ENCODE results near the gene C4A. TPM values are rescaled to one million over a fixed set of nuclear protein-coding genes. Genes with fewer than 3 reads are reported as not detected.
"Not testable (repeated sequence)": the region's sequence is repeated elsewhere in the genome, so short reads cannot be mapped to it uniquely, and the experiment has no call there.

The C4A gene
- total RNA-seq, 2 experiments from 2014 or later: 2.9 to 4.8 TPM

DNA sequence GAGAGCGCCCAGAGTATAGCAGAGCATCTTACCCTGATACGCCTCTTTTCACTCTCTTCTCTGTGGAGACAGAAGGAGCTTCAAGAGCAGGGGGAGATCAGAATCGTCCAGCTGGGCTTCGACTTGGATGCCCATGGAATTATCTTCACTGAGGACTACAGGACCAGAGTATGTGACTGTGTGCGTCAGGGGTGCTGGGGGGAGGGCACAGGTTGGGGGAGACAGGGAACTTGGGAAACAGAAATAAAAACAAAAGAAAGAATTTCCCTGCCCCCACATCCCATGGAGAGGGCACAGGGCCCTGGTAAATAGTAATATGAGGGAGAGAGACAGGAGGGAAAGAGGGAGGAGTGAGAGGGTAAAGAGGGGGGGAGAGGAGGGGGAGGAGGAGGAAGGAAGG lies 3.0 kb upstream of the C4A start:
- Histone ChIP-seq H3K4me2 (ENCODE audit: low read length) (no peak overlapping the region), H3K9me3 (ENCODE audit: low read length) (no peaks in the 10 kb centered on the region), H3K27ac (ENCODE audit: low read depth, low read length, poor library complexity, severe bottlenecking) (no peak overlapping the region), H3K4me3 (ENCODE audit: low read depth, low read length, poor library complexity, severe bottlenecking) (no peak overlapping the region), H3K36me3 (ENCODE audit: insufficient read depth, low read length) (no peaks in the 10 kb centered on the region; the same call in 1 of the 2 replicates), H4K20me1 (ENCODE audit: insufficient read depth, low read length) (no peaks in the 10 kb centered on the region), H3K4me1 (ENCODE audit: insufficient read depth, low read length, poor library complexity, severe bottlenecking) (no peaks in the 10 kb centered on the region), H2AFZ (ENCODE audit: low read length) (no peak overlapping the region), H3K9me2 (ENCODE audit: insufficient read depth, low read length) (no peaks in the 10 kb centered on the region), H3K79me2 (ENCODE audit: insufficient read depth, low read depth, low read length) (no peaks in the 10 kb centered on the region)
- DNase-seq (ENCODE audit: low spot score): no peak
- no TSS peak for BruUV-seq (replicated peaks)
- CTCF ChIA-PET (ENCODE audit: unreplicated experiment): no interaction called here
- intact Hi-C loops (cut with micrococcal nuclease; ENCODE audit: unreplicated experiment): no loop called here
- POLR2A ChIA-PET: no interaction called here
- TF ChIP-seq, protein P1, sequence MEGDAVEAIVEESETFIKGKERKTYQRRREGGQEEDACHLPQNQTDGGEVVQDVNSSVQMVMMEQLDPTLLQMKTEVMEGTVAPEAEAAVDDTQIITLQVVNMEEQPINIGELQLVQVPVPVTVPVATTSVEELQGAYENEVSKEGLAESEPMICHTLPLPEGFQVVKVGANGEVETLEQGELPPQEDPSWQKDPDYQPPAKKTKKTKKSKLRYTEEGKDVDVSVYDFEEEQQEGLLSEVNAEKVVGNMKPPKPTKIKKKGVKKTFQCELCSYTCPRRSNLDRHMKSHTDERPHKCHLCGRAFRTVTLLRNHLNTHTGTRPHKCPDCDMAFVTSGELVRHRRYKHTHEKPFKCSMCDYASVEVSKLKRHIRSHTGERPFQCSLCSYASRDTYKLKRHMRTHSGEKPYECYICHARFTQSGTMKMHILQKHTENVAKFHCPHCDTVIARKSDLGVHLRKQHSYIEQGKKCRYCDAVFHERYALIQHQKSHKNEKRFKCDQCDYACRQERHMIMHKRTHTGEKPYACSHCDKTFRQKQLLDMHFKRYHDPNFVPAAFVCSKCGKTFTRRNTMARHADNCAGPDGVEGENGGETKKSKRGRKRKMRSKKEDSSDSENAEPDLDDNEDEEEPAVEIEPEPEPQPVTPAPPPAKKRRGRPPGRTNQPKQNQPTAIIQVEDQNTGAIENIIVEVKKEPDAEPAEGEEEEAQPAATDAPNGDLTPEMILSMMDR (conservative IDR thresholded peaks at IDR 0.05; ENCODE audit: low read length): no peak

DNA sequence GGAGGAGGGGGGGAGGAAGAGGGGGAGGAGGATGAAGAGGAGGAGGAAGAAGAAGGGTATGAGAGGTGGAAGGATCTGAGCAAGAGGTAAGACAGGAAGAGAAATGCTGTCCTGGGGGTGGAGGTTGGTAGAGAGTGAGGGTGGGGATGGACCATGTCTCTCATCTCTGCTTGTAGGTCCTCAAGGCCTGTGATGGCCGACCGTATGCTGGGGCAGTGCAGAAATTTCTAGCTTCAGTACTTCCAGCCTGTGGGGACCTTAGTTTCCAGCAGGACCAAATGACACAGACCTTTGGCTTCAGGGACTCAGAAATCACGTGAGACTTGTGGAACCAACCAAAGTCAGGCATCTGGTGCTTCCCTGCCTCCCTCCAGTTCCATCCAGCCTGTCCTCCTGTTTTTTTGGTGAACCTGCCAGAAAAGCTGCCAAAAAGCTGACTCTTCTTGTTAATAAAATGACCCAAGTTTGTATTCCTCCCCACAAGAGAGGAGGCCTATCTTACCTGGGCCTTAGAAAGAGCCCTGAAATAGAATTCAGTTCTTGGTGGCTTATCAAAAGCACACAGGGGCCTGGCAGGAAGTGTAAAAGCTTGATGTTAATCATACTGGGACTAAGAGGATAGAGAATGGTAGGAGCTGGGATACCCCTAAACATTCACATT lies 2.5 kb upstream of the C4A start:
- no peak overlapping the region for H2AFZ ChIP-seq (ENCODE audit: low read length)
- TF ChIP-seq, protein P1 (conservative IDR thresholded peaks at IDR 0.05; ENCODE audit: low read length): no peak
- no peak for TF ChIP-seq EZH2phosphoT487 (IDR thresholded peaks at IDR 0.05; ENCODE audit: borderline replicate concordance, low read depth, low read length)
- H3K4me2 ChIP-seq (ENCODE audit: low read length): no peak overlapping the region
- ChIA-PET CTCF (ENCODE audit: unreplicated experiment) (no interaction called here), POLR2A (interaction anchor here (0.9 kb wide), 1 partner anchor 15 kb away, joined by 4 read pairs; no protein-coding TSS in a partner anchor)
- intact Hi-C loops (cut with micrococcal nuclease; ENCODE audit: unreplicated experiment): no loop called here
- no peaks in the 10 kb centered on the region for H4K20me1 ChIP-seq (ENCODE audit: insufficient read depth, low read length)
- H3K27ac ChIP-seq (ENCODE audit: low read depth, low read length, poor library complexity, severe bottlenecking): no peak overlapping the region
- H3K4me1 ChIP-seq (ENCODE audit: insufficient read depth, low read length, poor library complexity, severe bottlenecking): no peaks in the 10 kb centered on the region
- H3K79me2 ChIP-seq (ENCODE audit: insufficient read depth, low read depth, low read length): no peaks in the 10 kb centered on the region
- no TSS peak for BruUV-seq (replicated peaks)
- DNase-seq (ENCODE audit: low spot score): no peak
- H3K4me3 ChIP-seq (ENCODE audit: low read depth, low read length, poor library complexity, severe bottlenecking): no peak overlapping the region
- H3K9me3 ChIP-seq (ENCODE audit: low read length): no peaks in the 10 kb centered on the region
- H3K36me3 ChIP-seq (ENCODE audit: insufficient read depth, low read length): no peaks in the 10 kb centered on the region
- no peaks in the 10 kb centered on the region for H3K9me2 ChIP-seq (ENCODE audit: insufficient read depth, low read length)

DNA sequence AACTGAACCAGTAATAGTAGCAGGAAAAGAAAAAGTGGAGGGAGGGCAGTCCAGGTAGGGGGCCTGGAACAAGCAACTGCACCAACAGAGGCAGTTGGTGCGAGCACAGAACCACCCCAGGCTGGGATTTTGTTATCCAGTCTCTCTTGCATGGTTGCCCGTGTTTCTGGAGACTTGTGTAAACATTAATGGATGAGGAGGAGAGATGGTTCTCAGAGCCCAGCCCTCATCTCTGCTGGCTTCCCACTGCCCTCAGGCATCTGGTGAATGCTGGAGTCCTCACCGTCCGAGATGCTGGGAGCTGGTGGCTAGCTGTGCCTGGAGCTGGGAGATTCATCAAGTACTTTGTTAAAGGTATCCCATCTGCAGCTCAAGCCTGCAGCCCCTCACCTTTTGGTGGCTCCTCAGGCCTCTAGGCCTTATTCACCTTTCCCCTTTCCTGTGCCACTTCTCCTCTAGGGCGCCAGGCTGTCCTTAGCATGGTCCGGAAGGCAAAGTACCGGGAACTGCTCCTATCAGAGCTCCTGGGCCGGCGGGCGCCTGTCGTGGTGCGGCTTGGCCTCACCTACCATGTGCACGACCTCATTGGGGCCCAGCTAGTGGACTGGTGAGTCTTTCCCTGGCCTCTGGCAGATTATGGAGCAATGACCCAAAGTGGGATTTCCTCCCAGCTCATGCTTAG lies 1.5 kb upstream of the C4A start:
- POLR2A ChIA-PET: interaction anchor here (0.5 to 0.9 kb wide), 2 partner anchors 15 to 1928 kb away, joined by 4 to 6 read pairs; no protein-coding TSS in a partner anchor
- H3K4me2 ChIP-seq (ENCODE audit: low read length); H2AFZ ChIP-seq (ENCODE audit: low read length); H4K20me1 ChIP-seq (ENCODE audit: insufficient read depth, low read length); BruUV-seq (replicated peaks); H3K4me3 ChIP-seq (ENCODE audit: low read depth, low read length, poor library complexity, severe bottlenecking); H3K9me3 ChIP-seq (ENCODE audit: low read length); DNase-seq (ENCODE audit: low spot score); H3K36me3 ChIP-seq (ENCODE audit: insufficient read depth, low read length); CTCF ChIA-PET (ENCODE audit: unreplicated experiment); intact Hi-C loops (cut with micrococcal nuclease; ENCODE audit: unreplicated experiment); H3K4me1 ChIP-seq (ENCODE audit: insufficient read depth, low read length, poor library complexity, severe bottlenecking); H3K27ac ChIP-seq (ENCODE audit: low read depth, low read length, poor library complexity, severe bottlenecking); H3K9me2 ChIP-seq (ENCODE audit: insufficient read depth, low read length); H3K79me2 ChIP-seq (ENCODE audit: insufficient read depth, low read depth, low read length): not testable (repeated sequence)

DNA sequence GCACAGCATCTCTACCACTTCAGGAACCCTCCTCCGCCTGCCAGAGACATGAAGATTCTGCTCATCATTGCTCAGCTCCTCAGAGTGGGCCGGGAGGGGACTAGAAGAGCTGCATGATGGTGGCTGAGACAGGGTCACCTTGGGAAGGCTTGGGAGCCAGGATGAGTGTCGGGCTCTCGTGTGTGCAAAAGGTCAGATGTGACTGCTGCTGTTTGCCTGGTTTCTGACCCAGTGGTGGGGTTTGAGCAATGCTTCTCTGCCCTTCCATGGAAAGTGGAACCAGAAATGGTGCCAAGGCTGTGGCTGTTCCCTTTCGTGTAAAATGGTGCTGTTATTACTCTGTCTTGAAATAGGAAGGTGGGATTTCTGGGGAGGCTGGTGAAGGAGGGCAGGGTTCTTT lies 859 bp upstream of the C4A start:
- H3K4me3 ChIP-seq (ENCODE audit: low read depth, low read length, poor library complexity, severe bottlenecking); H3K4me2 ChIP-seq (ENCODE audit: low read length); H3K27ac ChIP-seq (ENCODE audit: low read depth, low read length, poor library complexity, severe bottlenecking); H3K9me3 ChIP-seq (ENCODE audit: low read length); H4K20me1 ChIP-seq (ENCODE audit: insufficient read depth, low read length); BruUV-seq (replicated peaks); CTCF ChIA-PET (ENCODE audit: unreplicated experiment); H3K4me1 ChIP-seq (ENCODE audit: insufficient read depth, low read length, poor library complexity, severe bottlenecking); POLR2A ChIA-PET; intact Hi-C loops (cut with micrococcal nuclease; ENCODE audit: unreplicated experiment); H3K79me2 ChIP-seq (ENCODE audit: insufficient read depth, low read depth, low read length); DNase-seq (ENCODE audit: low spot score); H3K9me2 ChIP-seq (ENCODE audit: insufficient read depth, low read length); H3K36me3 ChIP-seq (ENCODE audit: insufficient read depth, low read length); H2AFZ ChIP-seq (ENCODE audit: low read length): not testable (repeated sequence)

DNA sequence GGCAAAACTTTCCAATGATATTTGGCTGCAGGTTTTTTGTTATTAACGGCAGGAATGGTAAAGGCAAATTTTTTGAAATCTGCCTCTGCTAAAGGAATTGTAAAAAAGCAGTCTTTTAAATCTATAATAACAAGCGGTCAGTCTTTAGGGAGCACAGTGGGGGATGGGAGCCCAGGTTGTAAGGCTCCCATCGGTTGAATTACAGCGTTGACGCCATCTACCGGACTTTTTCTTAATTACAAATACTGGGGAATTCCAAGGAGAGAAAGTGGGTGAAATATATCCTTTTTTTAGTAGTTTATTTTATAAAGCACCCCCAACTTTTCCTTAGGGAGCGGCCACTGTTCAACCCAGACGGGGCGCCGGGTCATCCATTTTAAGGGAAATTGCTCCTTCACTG lies 7.5 kb downstream of the C4A start:
- intact Hi-C loops (cut with micrococcal nuclease; ENCODE audit: unreplicated experiment); H2AFZ ChIP-seq (ENCODE audit: low read length); DNase-seq (ENCODE audit: low spot score); CTCF ChIA-PET (ENCODE audit: unreplicated experiment); H3K4me2 ChIP-seq (ENCODE audit: low read length); H3K9me3 ChIP-seq (ENCODE audit: low read length); BruUV-seq (replicated peaks); H3K27ac ChIP-seq (ENCODE audit: low read depth, low read length, poor library complexity, severe bottlenecking); H3K4me1 ChIP-seq (ENCODE audit: insufficient read depth, low read length, poor library complexity, severe bottlenecking); H3K4me3 ChIP-seq (ENCODE audit: low read depth, low read length, poor library complexity, severe bottlenecking); H3K36me3 ChIP-seq (ENCODE audit: insufficient read depth, low read length); H4K20me1 ChIP-seq (ENCODE audit: insufficient read depth, low read length); H3K79me2 ChIP-seq (ENCODE audit: insufficient read depth, low read depth, low read length); POLR2A ChIA-PET; H3K9me2 ChIP-seq (ENCODE audit: insufficient read depth, low read length): not testable (repeated sequence)
